CD4-positive, CD25-positive, alpha-beta regulatory T cell (primary cell): ENCODE data around the gene NDC80. TPM values are rescaled to one million over a fixed set of nuclear protein-coding genes. Genes with fewer than 3 reads are reported as not detected.

Source experiments
- ATAC-seq, 2 donors: fragments of 150-1000 bp; cut with Tn5 transposase; one replicate each; pipeline ENCODE4 v1.10.0; 2021; ENCODE audit warnings: low read depth in 2 of 2, moderate number of reproducible peaks in 2 of 2, moderate library complexity in 1 of 2
- DNase-seq, 3 donors: peaks; one replicate each; pipeline versions ENCODE4 v3.0.0 to v3.0.0-alpha.2; 2012 to 2022; ENCODE audit warnings: mixed read lengths in 1 of 3
- H3K27ac ChIP-seq: one replicate; pipeline ENCODE4 v1.7.0; 2013; ENCODE audit warnings: mild to moderate bottlenecking, low read length; ENCODE audit not compliant: insufficient read depth, poor library complexity, severe bottlenecking
- H3K27me3 ChIP-seq: one replicate; pipeline ENCODE4 v1.7.0; 2013; ENCODE audit warnings: low read length; ENCODE audit not compliant: control insufficient read depth, insufficient read depth
- H3K36me3 ChIP-seq: one replicate; pipeline ENCODE4 v1.7.0; 2013; ENCODE audit warnings: mild to moderate bottlenecking, low read length, moderate library complexity; ENCODE audit not compliant: control insufficient read depth, insufficient read depth
- H3K4me1 ChIP-seq: 2 replicates; pipeline ENCODE4 v1.7.0; 2013; ENCODE audit warnings: mild to moderate bottlenecking, low read length; ENCODE audit not compliant: insufficient read depth, control insufficient read depth, poor library complexity, severe bottlenecking
- H3K4me3 ChIP-seq: one replicate; pipeline ENCODE4 v1.7.0; 2013; ENCODE audit warnings: low read depth, mild to moderate bottlenecking, low read length, moderate library complexity
- H3K9me3 ChIP-seq, 2 experiments: 1 replicate in 1 of 2; 2 replicates in 1 of 2; pipeline ENCODE4 v1.7.0; 2013; ENCODE audit warnings: low read length in 2 of 2, mild to moderate bottlenecking in 1 of 2, moderate library complexity in 1 of 2; ENCODE audit not compliant: control insufficient read depth in 2 of 2
- H3K27ac Mint-ChIP-seq, 3 donors: one replicate each; pipeline ENCODE4 v1.8.0; 2020 to 2022; ENCODE audit warnings: mild to moderate bottlenecking in 3 of 3, mixed read lengths in 3 of 3, moderate library complexity in 2 of 3
- H3K27me3 Mint-ChIP-seq: one replicate; pipeline ENCODE4 v1.8.0; 2022; ENCODE audit warnings: mild to moderate bottlenecking, mixed read lengths
- H3K36me3 Mint-ChIP-seq: one replicate; pipeline ENCODE4 v1.8.0; 2020; ENCODE audit warnings: mixed read lengths
- H3K4me1 Mint-ChIP-seq, 4 donors: one replicate each; pipeline ENCODE4 v1.8.0; 2020 to 2022; ENCODE audit warnings: mixed read lengths in 4 of 4, mild to moderate bottlenecking in 1 of 4
- H3K4me3 Mint-ChIP-seq, 4 donors: one replicate each; pipeline ENCODE4 v1.8.0; 2020 to 2022; ENCODE audit warnings: mild to moderate bottlenecking in 4 of 4, mixed read lengths in 4 of 4, moderate library complexity in 3 of 4
- H3K9me3 Mint-ChIP-seq, 7 donors: one replicate each; pipeline ENCODE4 v1.8.0; 2020 to 2022; ENCODE audit warnings: mixed read lengths in 7 of 7, mild to moderate bottlenecking in 3 of 7, moderate library complexity in 2 of 7
- polyA plus RNA-seq, 4 donors: library from polyadenylated mRNA; unstranded; fragments of 300-500 nt; fragmentation: Illumina TruSeq; gene quantifications; one replicate each; pipeline ENCODE4 v1.2.3, GENCODE V29; 2021
- total RNA-seq: library from RNA; stranded (reverse); gene quantifications from one replicate; pipeline ENCODE4 v1.2.3, GENCODE V29; 2022

The NDC80 gene
- total and polyA plus RNA-seq, 5 donors from 2014 or later: 9.5 to 20.3 (median 11.3) TPM

- H3K9me3 ChIP-seq: no peaks in the 10 kb centered on the region
- H3K36me3 ChIP-seq: no peaks in the 10 kb centered on the region
- no peak overlapping the region for H3K4me3 Mint-ChIP-seq
- H3K4me1 Mint-ChIP-seq: peaks cover 0 to 33% (median 17%) of the 10 kb centered on the region in 4 donors
- DNase-seq: peak in 1 of 3 donors; percentile 66
- peaks cover 0 to 10% (median 1%) of the 10 kb centered on the region in 7 donors for H3K9me3 Mint-ChIP-seq
- no peak overlapping the region for H3K4me3 ChIP-seq
- H3K27me3 ChIP-seq: no peaks in the 10 kb centered on the region
- H3K27ac Mint-ChIP-seq: no peak overlapping the region
- H3K36me3 Mint-ChIP-seq: peaks cover 4% of the 10 kb centered on the region
- peaks cover 4% of the 10 kb centered on the region for H3K4me1 ChIP-seq
- H3K27ac ChIP-seq: no peak overlapping the region
- H3K27me3 Mint-ChIP-seq: peaks cover 4% of the 10 kb centered on the region
- ATAC-seq: peak; percentile 93 to 95
These were observed 56.5 kb downstream of the NDC80 start for GRCh38 chr18:2627821-2628276.

- no peak for ATAC-seq
- Mint-ChIP-seq H3K27ac (peak overlapping the region in 1 of 3 donors; percentile 49), H3K4me3 (no peak overlapping the region), H3K27me3 (peaks cover under 1% of the 10 kb centered on the region), H3K36me3 (peaks cover 4% of the 10 kb centered on the region), H3K9me3 (peaks cover 0 to 17% (median 1%) of the 10 kb centered on the region in 7 donors), H3K4me1 (peaks cover 0 to 44% (median 22%) of the 10 kb centered on the region in 4 donors)
- no peak for DNase-seq
- H3K9me3 ChIP-seq: no peaks in the 10 kb centered on the region
- no peak overlapping the region for H3K4me3 ChIP-seq
- H3K4me1 ChIP-seq: peaks cover 13% of the 10 kb centered on the region
- H3K27ac ChIP-seq: no peak overlapping the region
- H3K36me3 ChIP-seq: no peaks in the 10 kb centered on the region
- no peaks in the 10 kb centered on the region for H3K27me3 ChIP-seq
These were observed 57.6 kb downstream of the NDC80 start for GRCh38 chr18:2629003-2629402.

- Mint-ChIP-seq H3K4me1 (peaks cover 25 to 94% (median 66%) of the 10 kb centered on the region in 4 donors), H3K9me3 (peaks cover 0 to 20% (median 1%) of the 10 kb centered on the region in 7 donors), H3K27ac (peak overlapping the region in 2 of 3 donors; percentile 98 to 99), H3K36me3 (peaks cover 4% of the 10 kb centered on the region), H3K4me3 (peak overlapping the region; percentile 46 to 84 (median 59)), H3K27me3 (peaks cover 6% of the 10 kb centered on the region)
- Histone ChIP-seq H3K4me1 (peaks cover 78% of the 10 kb centered on the region), H3K27me3 (no peaks in the 10 kb centered on the region), H3K4me3 (peak overlapping the region; percentile 17), H3K27ac (peak overlapping the region; percentile 98), H3K9me3 (no peaks in the 10 kb centered on the region), H3K36me3 (no peaks in the 10 kb centered on the region)
- ATAC-seq: no peak
- peak in 1 of 3 donors; percentile 19 for DNase-seq
These were observed 64.2 kb downstream of the NDC80 start for GRCh38 chr18:2635586-2635985.

GRCh38 chr18:2636126-2636631, 64.8 kb downstream of the NDC80 start:
- DNase-seq: no peak

GRCh38 chr18:2641638-2642037, 70.3 kb downstream of the NDC80 start:
- Histone ChIP-seq H3K36me3 (no peaks in the 10 kb centered on the region), H3K4me1 (peaks cover 84% of the 10 kb centered on the region), H3K9me3 (no peaks in the 10 kb centered on the region), H3K4me3 (peak overlapping the region; percentile 81), H3K27me3 (no peaks in the 10 kb centered on the region), H3K27ac (peak overlapping the region; percentile 98)
- ATAC-seq: peak; percentile 31 to 42
- peak in 2 of 3 donors; percentile 71 to 88 for DNase-seq
- H3K4me1 Mint-ChIP-seq: peaks cover 22 to 53% (median 38%) of the 10 kb centered on the region in 4 donors
- H3K9me3 Mint-ChIP-seq: peaks cover 0 to 4% (median 0%) of the 10 kb centered on the region in 7 donors
- H3K27ac Mint-ChIP-seq: peak overlapping the region in 1 of 3 donors; percentile 98
- no peaks in the 10 kb centered on the region for H3K36me3 Mint-ChIP-seq
- peak overlapping the region; percentile 67 to 92 (median 78) for H3K4me3 Mint-ChIP-seq
- H3K27me3 Mint-ChIP-seq: peaks cover 6% of the 10 kb centered on the region

More at GRCh38 chr18:2636126-2636631, 64.8 kb downstream of the NDC80 start:
- peaks cover 4% of the 10 kb centered on the region for H3K36me3 Mint-ChIP-seq
- peak overlapping the region; percentile 98 for H3K27ac ChIP-seq
- H3K9me3 ChIP-seq: no peaks in the 10 kb centered on the region
- peak overlapping the region; percentile 84 to 87 (median 86) for H3K4me3 Mint-ChIP-seq
- ATAC-seq: peak; percentile 6 to 10
- H3K4me3 ChIP-seq: peak overlapping the region; percentile 83
- peak overlapping the region in 2 of 3 donors; percentile 98 to 99 for H3K27ac Mint-ChIP-seq
- H3K27me3 Mint-ChIP-seq: peaks cover 6% of the 10 kb centered on the region
- peaks cover 84% of the 10 kb centered on the region for H3K4me1 ChIP-seq
- no peaks in the 10 kb centered on the region for H3K27me3 ChIP-seq
- peaks cover 25 to 97% (median 70%) of the 10 kb centered on the region in 4 donors for H3K4me1 Mint-ChIP-seq
- peaks cover 0 to 20% (median 1%) of the 10 kb centered on the region in 7 donors for H3K9me3 Mint-ChIP-seq
- H3K36me3 ChIP-seq: no peaks in the 10 kb centered on the region

- peaks cover 21 to 44% (median 35%) of the 10 kb centered on the region in 4 donors for H3K4me1 Mint-ChIP-seq
These were observed 71.4 kb downstream of the NDC80 start for GRCh38 chr18:2642771-2643170.

GRCh38 chr18:2644535-2644934, 73.2 kb downstream of the NDC80 start:
- Histone ChIP-seq H3K36me3 (no peaks in the 10 kb centered on the region), H3K9me3 (no peaks in the 10 kb centered on the region), H3K27me3 (no peaks in the 10 kb centered on the region), H3K4me1 (peaks cover 55% of the 10 kb centered on the region), H3K4me3 (peak overlapping the region; percentile 47), H3K27ac (no peak overlapping the region)
- Mint-ChIP-seq H3K27ac (no peak overlapping the region), H3K4me1 (peaks cover 17 to 31% (median 21%) of the 10 kb centered on the region in 4 donors), H3K27me3 (no peaks in the 10 kb centered on the region), H3K9me3 (no peaks in the 10 kb centered on the region), H3K36me3 (no peaks in the 10 kb centered on the region), H3K4me3 (no peak overlapping the region)
- ATAC-seq (no peak), DNase-seq (no peak)

More at GRCh38 chr18:2642771-2643170, 71.4 kb downstream of the NDC80 start:
- Mint-ChIP-seq H3K36me3 (no peaks in the 10 kb centered on the region), H3K9me3 (peaks cover 0 to 4% (median 0%) of the 10 kb centered on the region in 7 donors), H3K27ac (no peak overlapping the region), H3K27me3 (no peaks in the 10 kb centered on the region), H3K4me3 (peak overlapping the region in 2 of 4 donors; percentile 11 to 69)
- peaks cover 73% of the 10 kb centered on the region for H3K4me1 ChIP-seq
- peak overlapping the region; percentile 98 for H3K27ac ChIP-seq
- DNase-seq (no peak), ATAC-seq (no peak)
- no peaks in the 10 kb centered on the region for H3K9me3 ChIP-seq
- no peaks in the 10 kb centered on the region for H3K36me3 ChIP-seq
- no peaks in the 10 kb centered on the region for H3K27me3 ChIP-seq
- peak overlapping the region; percentile 43 for H3K4me3 ChIP-seq
